Tibial nerve (tissue), 4 donors: ENCODE measurements around the gene SBK1. TPM values are rescaled to one million over a fixed set of nuclear protein-coding genes. Genes with fewer than 3 reads are reported as not detected.

ENCODE experiments used
- DNase-seq, 2 donors: peaks; one replicate each; pipeline ENCODE4 v3.0.0-alpha.2; 2019; ENCODE audit warnings: low spot score in 2 of 2
- H3K27ac ChIP-seq, 4 donors: fragments of 200-600 bp; sonication (generic) in 3 of 4; one replicate each; pipeline ENCODE4 v1.5.1; 2017 to 2019; ENCODE audit warnings: mild to moderate bottlenecking in 1 of 4
- H3K27me3 ChIP-seq, 2 donors: fragments of 200-600 bp; sonication (generic) in 1 of 2; one replicate each; pipeline versions ENCODE4 v1.5.1 to v1.6.0; 2017 to 2019
- H3K36me3 ChIP-seq, 3 donors: fragments of 200-600 bp; sonication (generic); one replicate each; pipeline ENCODE4 v1.5.1; 2018 to 2019
- H3K4me1 ChIP-seq, 4 donors: fragments of 200-600 bp; sonication (generic) in 3 of 4; one replicate each; pipeline ENCODE4 v1.5.1; 2017 to 2019
- H3K4me3 ChIP-seq, 4 donors: fragments of 200-600 bp; sonication (generic) in 3 of 4; one replicate each; pipeline ENCODE4 v1.5.1; 2017 to 2019; ENCODE audit warnings: mild to moderate bottlenecking in 1 of 4, moderate library complexity in 1 of 4
- H3K9me3 ChIP-seq, 4 donors: fragments of 200-600 bp; sonication (generic) in 3 of 4; one replicate each; pipeline ENCODE4 v1.5.1; 2017 to 2019
- CTCF ChIP-seq, 5 experiments: fragments of 200-600 bp in 3 of 5; fragments of 450-650 bp in 2 of 5; sonication (generic) in 3 of 5; IDR thresholded peaks; one replicate each; pipeline ENCODE4 v1.5.1; 2016 to 2019; ENCODE audit warnings: antibody characterized with exemption in 5 of 5, mild to moderate bottlenecking in 3 of 5, moderate library complexity in 2 of 5
- EP300 ChIP-seq, 2 donors: sonication (generic); formaldehyde crosslinking; IDR thresholded peaks; one replicate each; pipeline ENCODE4 v1.6.1; 2017; ENCODE audit warnings: antibody characterized with exemption in 2 of 2, mild to moderate bottlenecking in 1 of 2
- POLR2A ChIP-seq, 2 donors: fragments of 450-650 bp; IDR thresholded peaks; one replicate each; pipeline ENCODE4 v1.6.1; 2017; ENCODE audit warnings: antibody characterized with exemption in 2 of 2, mild to moderate bottlenecking in 2 of 2, moderate library complexity in 2 of 2
- WGBS, 2 donors: methylation state at CpG; one replicate each; pipeline ENCODE4 v1.1.5; 2018; 5-methylcytosine and 5-hydroxymethylcytosine counted together
- total RNA-seq, 4 donors: library from RNA; depleted of rRNA; stranded (reverse); fragments of >200 nt; gene quantifications; one replicate each; pipeline ENCODE4 v1.1.0, GENCODE V29; 2016

SBK1 gene
- total RNA-seq, 4 donors from 2014 or later = 0.22 to 0.30 TPM; not detected in 2

- TF ChIP-seq EP300 (IDR thresholded peaks at IDR 0.05) (no peak), POLR2A (IDR thresholded peaks at IDR 0.05) (no peak), CTCF (IDR thresholded peaks at IDR 0.05) (no peak)
- no peak overlapping the region for H3K4me3 ChIP-seq
- no peaks in the 10 kb centered on the region for H3K9me3 ChIP-seq
- H3K27me3 ChIP-seq = no peaks in the 10 kb centered on the region
- H3K27ac ChIP-seq = no peak overlapping the region
- 84 to 85% methylated on average over 6 of the region's 6 CpGs for WGBS, 2 donors
- DNase-seq = no peak
- H3K4me1 ChIP-seq = peaks cover 0 to 2% (median 0%) of the 10 kb centered on the region in 4 donors
- no peaks in the 10 kb centered on the region for H3K36me3 ChIP-seq
These were observed 23.7 kb downstream of the SBK1 start for GRCh38 chr16:28316054-28316453.

DNA sequence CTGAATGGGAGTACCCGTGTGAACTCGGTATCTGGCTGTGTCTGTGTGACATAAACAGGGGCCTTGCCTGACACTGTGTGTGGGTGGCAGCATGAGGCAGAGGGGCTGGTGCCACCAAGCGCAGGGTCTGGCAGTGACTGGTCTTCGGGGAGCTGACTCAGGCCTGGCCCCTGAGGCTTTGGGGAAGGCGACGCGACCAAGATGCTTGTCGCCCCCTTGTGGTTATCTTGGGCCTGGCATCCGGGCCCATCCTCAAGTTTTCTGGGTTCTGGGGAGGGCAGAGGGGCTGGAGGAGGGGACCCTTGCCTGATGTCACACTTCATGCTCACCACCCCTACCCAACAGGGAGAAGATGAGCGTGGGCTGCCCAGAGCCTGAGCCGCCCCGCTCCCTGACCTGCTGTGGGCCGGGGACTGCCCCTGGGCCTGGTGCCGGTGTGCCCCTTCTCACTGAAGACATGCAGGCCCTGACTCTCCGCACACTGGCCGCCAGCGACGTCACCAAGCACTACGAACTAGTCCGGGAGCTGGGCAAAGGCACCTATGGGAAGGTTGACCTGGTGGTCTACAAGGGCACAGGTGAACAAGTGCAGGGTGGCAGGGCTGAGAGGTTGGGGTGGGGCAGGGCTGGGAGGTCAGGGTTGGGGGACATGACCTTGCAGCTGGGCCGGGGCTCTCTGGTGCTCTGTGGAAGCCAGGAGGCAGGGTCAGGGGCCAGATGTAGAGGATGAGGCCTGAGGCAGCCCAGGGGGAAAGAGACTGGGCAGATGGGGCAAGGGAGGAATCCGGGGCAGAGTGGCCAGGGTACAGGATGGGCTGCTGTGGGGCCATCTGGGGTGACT is 24.9 kb downstream of the SBK1 start:
- Histone ChIP-seq H3K4me1 (peaks cover 0 to 2% (median 0%) of the 10 kb centered on the region in 4 donors), H3K4me3 (no peak overlapping the region), H3K27me3 (no peaks in the 10 kb centered on the region), H3K9me3 (no peaks in the 10 kb centered on the region), H3K27ac (no peak overlapping the region), H3K36me3 (no peaks in the 10 kb centered on the region)
- DNase-seq = peak in 1 of 2 donors; percentile 57
- peak; percentile 66 to 88 (median 75) for TF ChIP-seq CTCF (IDR thresholded peaks at IDR 0.05)
- TF ChIP-seq POLR2A (IDR thresholded peaks at IDR 0.05) = no peak
- TF ChIP-seq EP300 (IDR thresholded peaks at IDR 0.05) = no peak
- WGBS, 2 donors = 46 to 61% methylated on average over 10 to 22 of the region's 22 CpGs

DNA sequence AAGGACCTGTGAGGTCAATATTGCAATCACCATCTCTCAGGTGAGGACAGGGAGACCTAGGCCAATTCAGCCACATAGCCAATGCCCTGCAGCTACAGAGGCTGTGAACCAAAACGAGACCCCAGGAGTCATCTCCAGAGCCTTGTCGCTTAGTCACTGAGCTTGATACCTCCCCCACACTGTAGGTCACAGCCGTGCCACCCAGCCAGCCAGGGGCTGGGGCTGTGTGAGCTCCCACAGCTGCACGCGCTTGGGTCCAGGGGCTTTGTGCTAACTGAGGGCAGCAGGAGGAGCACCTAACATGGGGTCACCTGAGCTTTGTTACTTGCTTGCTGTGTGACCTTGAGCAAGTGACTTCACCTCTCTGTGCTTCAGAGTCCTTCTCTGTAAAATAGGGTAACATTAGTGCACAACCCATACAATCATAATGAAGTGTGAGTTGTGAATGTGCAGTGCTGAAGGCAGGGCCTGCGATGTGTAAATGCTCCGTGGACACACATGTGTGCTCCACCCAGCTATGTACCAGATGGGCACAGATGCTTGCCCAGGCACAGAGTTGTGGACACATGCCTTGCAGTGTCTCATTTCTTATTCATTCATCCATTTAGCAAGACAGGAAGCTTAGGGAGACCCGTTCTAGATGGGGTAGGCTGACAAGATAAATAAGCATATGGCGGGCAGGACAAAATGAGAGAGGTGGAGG is 25.9 kb downstream of the SBK1 start:
- no peak overlapping the region for H3K27ac ChIP-seq
- no peaks in the 10 kb centered on the region for H3K9me3 ChIP-seq
- H3K36me3 ChIP-seq = no peaks in the 10 kb centered on the region
- no peaks in the 10 kb centered on the region for H3K27me3 ChIP-seq
- H3K4me3 ChIP-seq = no peak overlapping the region
- H3K4me1 ChIP-seq = peaks cover 0 to 2% (median 0%) of the 10 kb centered on the region in 4 donors
- 90 to 93% methylated on average over 4 to 9 of the region's 9 CpGs for WGBS, 2 donors
- TF ChIP-seq EP300 (IDR thresholded peaks at IDR 0.05) = no peak
- TF ChIP-seq CTCF (IDR thresholded peaks at IDR 0.05) = no peak
- TF ChIP-seq POLR2A (IDR thresholded peaks at IDR 0.05) = no peak
- DNase-seq = no peak

DNA sequence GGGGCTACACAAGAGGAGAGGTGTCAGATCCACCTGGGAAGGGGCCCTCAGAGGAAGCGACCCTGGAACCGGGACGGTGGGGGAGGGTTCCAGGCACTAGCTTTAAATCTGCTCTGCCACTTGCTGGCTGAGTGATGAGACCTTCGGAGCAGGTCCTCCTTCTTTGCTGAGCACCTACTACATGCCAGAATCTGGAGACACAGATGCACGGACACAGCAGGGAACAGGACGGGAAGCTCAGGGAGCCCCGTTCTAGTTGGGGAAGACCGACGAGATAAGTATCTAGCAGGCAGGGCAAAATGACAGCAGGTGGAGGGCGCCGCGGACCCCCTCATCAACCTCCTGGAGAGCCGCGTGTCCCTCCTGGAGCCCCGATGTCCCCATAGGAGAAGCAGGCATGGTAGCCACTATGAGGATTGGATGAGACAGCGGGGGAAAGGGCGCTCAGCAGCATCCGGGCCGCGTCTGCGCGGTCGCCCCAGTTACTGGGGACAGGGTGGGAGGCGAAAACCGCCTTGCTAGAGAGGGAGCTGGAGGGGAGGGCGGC is 27.2 kb downstream of the SBK1 start:
- H3K27ac ChIP-seq = no peak overlapping the region
- H3K36me3 ChIP-seq = no peaks in the 10 kb centered on the region
- peaks cover 0 to 2% (median 0%) of the 10 kb centered on the region in 4 donors for H3K4me1 ChIP-seq
- no peak overlapping the region for H3K4me3 ChIP-seq
- no peaks in the 10 kb centered on the region for H3K9me3 ChIP-seq
- 93 to 94% methylated on average over 25 to 26 of the region's 26 CpGs for WGBS, 2 donors
- TF ChIP-seq EP300 (IDR thresholded peaks at IDR 0.05) (no peak), POLR2A (IDR thresholded peaks at IDR 0.05) (no peak), CTCF (IDR thresholded peaks at IDR 0.05) (no peak)
- no peak for DNase-seq
- H3K27me3 ChIP-seq = no peaks in the 10 kb centered on the region
